A549 treated with CpdA at 1 μM for 4 hours (cell line): ENCODE measurements around the gene CNEP1R1. TPM values are rescaled to one million over a fixed set of nuclear protein-coding genes. Genes with fewer than 3 reads are reported as not detected.

Source experiments
- total RNA-seq: library from RNA; stranded (reverse); fragments of 200-300 nt; extraction: Qiagen RNA extraction; gene quantifications from 5 replicates; pipeline ENCODE4 v1.2.3, GENCODE V29; 2022; ENCODE audit warnings: low read depth

Gene CNEP1R1
- total RNA-seq: 16.9 to 20.7 TPM (median 17.5 TPM) in 5 replicates

GRCh38 chr16:50024684-50025536 is at the start of gene CNEP1R1:
Gene CNEP1R1, plus strand, starts transcription at chr16:50025225. Its CDS starts 91 bp downstream, at chr16:50025316.

GRCh38 chr16:50065624-50066481 is 40.8 kb downstream of the CNEP1R1 start, which contains the start of gene HEATR3:
Gene HEATR3, plus strand, starts transcription at chr16:50065970. Its CDS starts 162 bp downstream, at chr16:50066132.

Other genes with a start within 250 kb of the CNEP1R1 start
- gene ZNF423, start 169.1 kb upstream of the CNEP1R1 start, total RNA-seq: 0.07 to 0.35 TPM (median 0.19 TPM) in 5 replicates
- gene HEATR3, start 40.7 kb downstream of the CNEP1R1 start, total RNA-seq: 13.1 to 16.7 TPM (median 14.8 TPM) in 5 replicates
- gene TENT4B, start 128.1 kb downstream of the CNEP1R1 start, total RNA-seq: 11.4 to 14.5 TPM (median 11.8 TPM) in 5 replicates
- 11.1 to 19.4 TPM (median 16.0 TPM) in 5 replicates for gene ADCY7, start 241.3 kb downstream of the CNEP1R1 start, total RNA-seq